ENCODE measurements around the gene ADAMTS13.
"Not testable (repeated sequence)": the region's sequence is repeated elsewhere in the genome, so short reads cannot be mapped to it uniquely, and the experiment has no call there.

The ADAMTS13 gene

GRCh38 chr9:133441571-133441970 is 19.4 kb downstream of the ADAMTS13 start:
- DNase-seq (ENCODE audit: low read depth) = no peak
- no peak for TF ChIP-seq CTCF (IDR thresholded peaks at IDR 0.05; ENCODE audit: control insufficient read depth, insufficient read depth, low read depth, low read length, missing control alignments)
- H3K4me3 ChIP-seq (ENCODE audit: control insufficient read depth, low read depth, low read length) = no peak overlapping the region

- TF ChIP-seq CTCF (IDR thresholded peaks at IDR 0.05; ENCODE audit: control insufficient read depth, insufficient read depth, low read depth, low read length, missing control alignments) = no peak
- no peak for DNase-seq (ENCODE audit: low read depth)
- H3K4me3 ChIP-seq (ENCODE audit: control insufficient read depth, low read depth, low read length) = no peak overlapping the region
These were observed 21.1 kb downstream of the ADAMTS13 start for GRCh38 chr9:133443248-133443647.

- no peak for TF ChIP-seq CTCF (IDR thresholded peaks at IDR 0.05; ENCODE audit: control insufficient read depth, insufficient read depth, low read depth, low read length, missing control alignments)
- H3K4me3 ChIP-seq (ENCODE audit: control insufficient read depth, low read depth, low read length) = no peak overlapping the region
- DNase-seq (ENCODE audit: low read depth) = no peak
These were observed 21.8 kb downstream of the ADAMTS13 start for GRCh38 chr9:133443982-133444381.

GRCh38 chr9:133445293-133445969 is 23.3 kb downstream of the ADAMTS13 start:
- H3K4me3 ChIP-seq (ENCODE audit: control insufficient read depth, low read depth, low read length) = no peak overlapping the region
- no peak for TF ChIP-seq CTCF (IDR thresholded peaks at IDR 0.05; ENCODE audit: control insufficient read depth, insufficient read depth, low read depth, low read length, missing control alignments)
- no peak for DNase-seq (ENCODE audit: low read depth)

- no peak for TF ChIP-seq CTCF (IDR thresholded peaks at IDR 0.05; ENCODE audit: control insufficient read depth, insufficient read depth, low read depth, low read length, missing control alignments)
- DNase-seq (ENCODE audit: low read depth) = no peak
- no peak overlapping the region for H3K4me3 ChIP-seq (ENCODE audit: control insufficient read depth, low read depth, low read length)
These were observed 26.4 kb downstream of the ADAMTS13 start for GRCh38 chr9:133448487-133448972.

GRCh38 chr9:133449760-133450159 is 27.6 kb downstream of the ADAMTS13 start:
- no peak for TF ChIP-seq CTCF (IDR thresholded peaks at IDR 0.05; ENCODE audit: control insufficient read depth, insufficient read depth, low read depth, low read length, missing control alignments)

GRCh38 chr9:133451865-133452264 is 29.7 kb downstream of the ADAMTS13 start:
- not testable (repeated sequence) for DNase-seq (ENCODE audit: low read depth); H3K4me3 ChIP-seq (ENCODE audit: control insufficient read depth, low read depth, low read length)

More at GRCh38 chr9:133449760-133450159, 27.6 kb downstream of the ADAMTS13 start:
- DNase-seq (ENCODE audit: low read depth) = no peak
- no peak overlapping the region for H3K4me3 ChIP-seq (ENCODE audit: control insufficient read depth, low read depth, low read length)
